ENCODE results near the gene RAMP2.

DNA sequence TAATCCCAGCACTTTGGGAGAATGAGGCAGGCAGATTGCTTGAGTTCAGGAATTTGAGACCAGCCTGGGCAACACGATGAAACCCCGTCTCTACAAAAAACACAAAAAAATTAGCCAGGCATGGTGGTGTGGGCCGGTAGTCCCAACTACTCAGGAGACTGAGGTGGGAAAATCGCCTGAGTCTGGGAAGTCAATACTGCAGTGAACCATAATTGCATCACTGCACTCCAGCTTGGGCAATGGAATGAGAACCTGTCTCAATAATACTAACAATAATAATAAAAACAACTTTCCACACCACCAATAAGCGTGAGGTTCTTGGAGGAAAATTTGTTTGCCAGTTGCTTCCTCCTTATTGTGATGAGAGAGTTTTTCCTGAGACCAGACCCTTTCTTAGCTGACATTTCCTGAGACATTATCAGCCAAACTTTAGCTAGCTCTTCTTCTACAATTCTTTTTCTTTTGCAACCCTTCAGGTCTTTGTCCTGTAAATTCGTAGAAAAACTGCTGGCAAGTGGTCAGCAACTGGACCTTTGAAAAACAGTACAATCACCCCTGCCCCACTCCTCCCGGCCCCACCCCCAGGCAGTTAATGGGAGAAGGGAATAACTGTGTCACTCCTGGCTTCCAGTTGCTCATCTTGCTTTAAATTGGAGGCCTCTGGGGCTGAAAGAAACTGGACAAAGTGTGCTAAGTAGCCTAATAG is 12.7 kb upstream of the RAMP2 start:
- TF ChIP-seq POLR2A (IDR thresholded peaks at IDR 0.05), result no peak
- TF ChIP-seq, protein P1, sequence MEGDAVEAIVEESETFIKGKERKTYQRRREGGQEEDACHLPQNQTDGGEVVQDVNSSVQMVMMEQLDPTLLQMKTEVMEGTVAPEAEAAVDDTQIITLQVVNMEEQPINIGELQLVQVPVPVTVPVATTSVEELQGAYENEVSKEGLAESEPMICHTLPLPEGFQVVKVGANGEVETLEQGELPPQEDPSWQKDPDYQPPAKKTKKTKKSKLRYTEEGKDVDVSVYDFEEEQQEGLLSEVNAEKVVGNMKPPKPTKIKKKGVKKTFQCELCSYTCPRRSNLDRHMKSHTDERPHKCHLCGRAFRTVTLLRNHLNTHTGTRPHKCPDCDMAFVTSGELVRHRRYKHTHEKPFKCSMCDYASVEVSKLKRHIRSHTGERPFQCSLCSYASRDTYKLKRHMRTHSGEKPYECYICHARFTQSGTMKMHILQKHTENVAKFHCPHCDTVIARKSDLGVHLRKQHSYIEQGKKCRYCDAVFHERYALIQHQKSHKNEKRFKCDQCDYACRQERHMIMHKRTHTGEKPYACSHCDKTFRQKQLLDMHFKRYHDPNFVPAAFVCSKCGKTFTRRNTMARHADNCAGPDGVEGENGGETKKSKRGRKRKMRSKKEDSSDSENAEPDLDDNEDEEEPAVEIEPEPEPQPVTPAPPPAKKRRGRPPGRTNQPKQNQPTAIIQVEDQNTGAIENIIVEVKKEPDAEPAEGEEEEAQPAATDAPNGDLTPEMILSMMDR (IDR thresholded peaks at IDR 0.05), result no peak

Measured in esophagus squamous epithelium (tissue), 4 donors.